ENCODE measurements around the gene P4HA2.
A peak's percentile ranks its signal among the peaks of the same experiment; 100 is the strongest.

The P4HA2 gene

DNA sequence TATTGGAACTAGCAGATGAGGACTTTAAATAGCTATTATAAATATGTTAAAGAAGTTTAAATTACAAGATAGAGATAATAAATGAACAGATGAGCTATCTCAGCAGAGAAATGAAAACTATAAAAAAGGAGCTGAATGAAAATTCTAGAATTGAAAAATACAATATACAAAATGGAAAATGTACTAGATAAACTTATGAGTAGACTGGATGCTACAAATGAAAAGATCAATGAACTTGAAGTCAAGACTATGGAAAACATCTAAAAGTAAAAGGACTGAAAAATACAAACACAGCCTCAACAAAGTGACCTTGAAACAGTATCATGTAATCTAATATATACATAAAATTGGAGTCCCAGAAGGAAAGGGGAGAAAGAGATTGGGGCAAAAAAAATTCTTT lies 19.2 kb upstream of the P4HA2 start:
- no peak for DNase-seq

- no peak for DNase-seq
Measured at GRCh38 chr5:132245593-132245992, 17.9 kb upstream of the P4HA2 start.

DNA sequence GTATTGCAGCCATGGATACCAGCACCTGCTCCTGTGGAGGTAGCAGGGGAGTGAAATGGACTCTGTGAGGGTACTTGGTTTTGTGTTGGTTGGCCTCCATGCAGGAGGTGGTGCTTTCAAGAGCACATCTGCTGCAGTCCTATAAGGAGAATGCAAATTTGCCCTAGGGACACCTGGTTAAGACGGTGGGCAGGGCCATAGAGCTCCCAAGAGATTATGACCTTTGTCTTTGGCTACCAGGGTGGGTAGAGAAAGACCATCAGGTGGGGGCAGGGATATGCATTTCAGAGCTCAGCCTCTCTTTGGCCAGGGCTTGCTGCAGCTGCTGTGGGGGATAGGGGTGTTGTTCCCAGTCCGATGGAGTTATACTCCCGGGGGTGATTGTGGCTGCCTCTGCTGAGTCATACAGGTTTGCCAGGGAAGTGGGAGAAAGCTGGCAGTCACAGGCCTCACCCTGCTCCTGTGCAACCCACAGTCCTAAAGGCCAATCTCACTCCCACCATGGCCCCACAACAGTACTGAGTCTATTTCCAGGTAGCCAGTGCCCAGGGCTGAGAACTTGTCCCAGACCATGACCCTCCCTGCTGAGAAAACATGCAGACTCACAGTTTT lies 15.8 kb upstream of the P4HA2 start:
- no peak for DNase-seq

- no peak for DNase-seq
Measured at GRCh38 chr5:132239776-132240175, 12.1 kb upstream of the P4HA2 start.

DNA sequence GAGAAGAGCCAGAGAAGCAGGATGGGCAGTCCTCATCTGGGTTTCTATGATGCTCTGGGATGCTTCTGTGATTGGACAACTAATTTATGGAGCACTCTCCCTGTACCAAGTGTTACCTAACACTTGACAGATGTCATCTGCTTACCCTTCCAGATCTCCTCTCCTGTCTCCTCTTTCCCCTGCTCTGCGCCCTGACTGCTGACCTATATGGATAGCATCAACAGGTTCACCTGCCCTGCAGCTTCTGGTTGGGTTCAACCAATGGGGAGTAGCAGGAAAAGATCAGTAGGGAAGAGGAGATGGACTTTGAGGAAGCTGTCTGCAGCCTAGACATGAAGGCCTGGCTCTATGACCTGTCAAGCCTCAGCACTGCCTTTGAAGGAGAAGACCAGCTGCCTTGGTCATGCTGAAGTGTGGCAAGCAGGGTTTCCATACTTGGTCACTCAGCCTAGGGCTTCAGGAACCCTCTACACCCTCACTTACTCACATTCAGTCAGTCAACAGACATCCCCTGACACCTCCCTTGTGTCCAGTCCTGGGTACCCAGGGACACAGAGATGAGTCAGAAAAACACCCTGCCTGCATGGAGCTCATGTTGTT lies 11.3 kb upstream of the P4HA2 start:
- no peak for DNase-seq

GRCh38 chr5:132238169-132238744 lies 10.6 kb upstream of the P4HA2 start:
- peak; percentile 55 for DNase-seq

- no peak for DNase-seq
Measured at GRCh38 chr5:132237670-132238069, 10.0 kb upstream of the P4HA2 start.

DNA sequence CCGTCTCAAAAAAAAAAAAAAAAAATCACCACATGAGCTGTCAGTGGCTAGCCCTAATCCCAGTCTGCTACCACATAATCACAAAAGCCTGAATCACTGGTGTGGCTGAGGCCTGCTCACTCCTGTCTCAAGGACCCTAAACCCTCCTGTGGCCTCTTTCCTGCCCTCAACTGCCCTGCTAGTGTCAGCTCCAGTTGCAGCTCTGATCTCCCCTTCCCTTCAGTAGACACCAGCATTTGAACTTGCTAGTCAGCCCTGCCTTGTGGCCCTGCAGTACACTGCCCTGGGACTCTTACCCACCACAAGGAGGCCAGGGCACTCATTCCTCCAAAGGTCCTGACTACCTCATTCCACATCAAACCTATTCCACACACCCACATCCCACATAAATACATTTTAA lies 9.5 kb upstream of the P4HA2 start:
- no peak for DNase-seq

- no peak for DNase-seq
Measured at GRCh38 chr5:132235340-132235739, 7.7 kb upstream of the P4HA2 start.

DNA sequence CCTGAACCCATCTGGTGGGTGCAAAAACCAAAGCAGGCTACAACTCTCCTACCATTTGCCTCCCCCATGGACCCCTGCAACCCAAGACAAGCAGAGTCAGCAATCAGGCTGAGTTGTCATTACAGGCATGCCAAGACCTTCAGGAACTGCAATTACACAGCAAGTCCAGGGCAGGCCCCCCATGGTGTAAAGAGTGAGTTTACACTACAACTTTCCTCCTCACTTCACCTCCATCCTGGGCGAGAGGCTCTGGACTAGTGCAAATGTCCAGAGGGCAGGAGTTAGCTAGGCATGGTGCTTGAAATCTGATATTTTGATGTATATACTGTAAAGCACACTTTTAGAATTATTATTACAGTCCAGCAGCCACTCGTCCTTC lies 7.0 kb upstream of the P4HA2 start:
- DNase-seq: no peak

DNA sequence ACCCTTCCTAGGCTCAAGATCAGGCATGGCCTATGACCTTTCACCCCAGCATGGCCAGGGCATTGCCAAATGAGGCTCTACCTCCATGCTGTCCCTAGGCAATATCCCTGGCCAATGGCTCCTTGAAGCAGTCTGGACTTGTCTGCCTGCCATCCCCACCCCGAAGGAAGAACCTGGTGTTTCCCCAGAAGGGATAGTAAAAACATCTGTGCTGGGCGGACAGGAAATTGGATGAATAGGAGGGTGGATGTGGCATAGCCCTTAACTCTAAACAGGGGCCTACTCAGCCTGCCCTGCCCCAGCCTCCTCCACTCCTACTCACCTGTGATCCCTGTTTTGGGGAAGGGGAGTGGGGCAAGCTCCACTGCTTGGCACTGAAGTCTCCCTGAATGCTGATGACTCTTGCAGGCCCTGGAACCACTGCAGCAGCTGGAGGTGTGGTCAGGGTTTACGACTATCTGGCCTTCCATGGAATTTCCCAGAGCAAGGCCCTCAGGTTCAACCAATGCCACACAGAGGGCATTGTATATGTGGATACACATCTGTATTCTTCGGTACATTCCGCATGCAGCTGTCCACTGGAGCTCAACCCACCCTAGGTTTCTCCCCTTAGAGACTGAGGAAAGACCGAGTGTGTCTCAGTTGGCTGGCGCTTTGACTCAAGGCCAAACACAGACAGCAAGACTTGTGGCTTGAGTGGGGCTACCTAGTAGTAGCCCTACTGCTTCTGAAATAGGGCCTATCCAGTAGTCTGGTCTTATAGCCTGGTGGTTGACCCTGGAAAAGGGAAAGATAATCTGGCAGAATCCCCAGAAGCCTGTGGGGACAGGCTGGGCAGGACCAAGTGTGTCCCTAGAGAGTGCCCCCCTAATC lies 6.4 kb upstream of the P4HA2 start:
- DNase-seq: no peak

DNA sequence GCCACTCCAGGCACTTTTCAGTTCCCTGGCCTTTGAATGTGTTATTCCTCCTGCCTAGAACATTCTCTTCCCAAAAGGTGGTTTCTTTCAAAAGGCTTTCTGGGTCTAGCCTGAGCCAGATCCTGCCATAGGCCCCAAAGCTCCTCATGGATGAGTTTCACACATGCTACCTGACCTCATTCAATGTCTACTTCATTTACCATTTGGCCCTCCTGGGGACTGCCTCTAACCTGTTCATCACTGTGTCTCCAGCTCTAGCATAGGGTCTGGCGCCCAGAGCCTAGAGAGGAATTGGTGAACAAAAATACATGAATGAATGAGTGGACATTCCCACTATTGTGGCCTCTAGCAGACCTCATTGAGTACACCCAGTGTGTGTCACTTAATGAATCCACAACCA lies 5.4 kb upstream of the P4HA2 start:
- no peak for DNase-seq

- DNase-seq: no peak
Measured at GRCh38 chr5:132232465-132232864, 4.8 kb upstream of the P4HA2 start.

- DNase-seq: no peak
Measured at GRCh38 chr5:132230871-132231270, 3.2 kb upstream of the P4HA2 start.

- DNase-seq: no peak
Measured at GRCh38 chr5:132229236-132229635, 1.6 kb upstream of the P4HA2 start.

DNA sequence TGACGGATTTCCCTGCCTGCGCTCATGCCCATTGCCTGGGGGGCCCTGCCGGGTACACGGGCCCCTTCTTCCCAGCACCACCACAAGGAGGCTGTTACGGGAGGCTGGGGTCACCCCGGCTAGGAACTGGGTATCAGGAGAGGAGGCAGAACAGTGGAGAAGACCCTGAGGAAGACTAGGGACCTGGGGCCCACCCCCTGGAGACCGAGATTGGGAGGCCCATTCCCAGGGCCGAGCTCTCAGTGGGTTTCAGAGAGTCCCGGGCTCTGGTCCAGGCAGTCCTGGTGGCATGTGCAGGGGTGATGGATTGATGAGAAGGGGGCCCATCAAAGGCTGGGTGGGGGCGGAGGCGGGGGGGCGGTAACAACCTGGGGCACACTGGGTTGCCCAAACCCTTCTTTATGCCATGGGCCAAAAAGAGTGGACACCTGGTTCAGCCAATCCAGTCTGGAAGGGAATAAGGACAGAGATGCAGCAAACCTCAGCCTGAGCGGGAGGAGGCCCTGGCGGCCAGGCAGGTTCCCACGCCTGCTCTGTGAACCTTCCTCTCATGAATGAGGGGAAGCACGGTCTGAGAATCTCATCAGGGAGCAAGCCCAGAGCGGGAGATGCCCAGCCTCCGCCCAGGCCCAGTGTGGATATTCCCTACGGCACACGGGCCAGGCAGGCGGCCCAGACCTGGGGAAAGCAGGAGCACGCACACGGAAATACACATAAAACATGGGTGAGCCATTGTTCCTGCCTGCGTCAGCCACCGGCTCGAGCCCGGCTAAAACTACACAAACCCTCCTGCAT lies 785 bp upstream of the P4HA2 start:
- DNase-seq: no peak

DNA sequence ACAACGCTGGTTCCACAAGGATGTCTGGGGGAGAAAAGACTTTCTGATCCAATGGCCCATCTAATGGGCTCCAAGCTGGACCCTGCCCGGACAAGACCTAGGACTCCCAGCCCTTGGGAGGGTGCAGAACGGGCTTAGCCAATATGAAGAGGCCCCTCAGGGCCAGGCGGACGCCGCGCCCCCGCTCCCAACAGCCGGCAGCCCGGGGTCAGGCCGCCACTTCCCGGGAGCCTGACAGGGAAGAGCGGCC lies 493 bp downstream of the P4HA2 start:
- no peak for DNase-seq

DNA sequence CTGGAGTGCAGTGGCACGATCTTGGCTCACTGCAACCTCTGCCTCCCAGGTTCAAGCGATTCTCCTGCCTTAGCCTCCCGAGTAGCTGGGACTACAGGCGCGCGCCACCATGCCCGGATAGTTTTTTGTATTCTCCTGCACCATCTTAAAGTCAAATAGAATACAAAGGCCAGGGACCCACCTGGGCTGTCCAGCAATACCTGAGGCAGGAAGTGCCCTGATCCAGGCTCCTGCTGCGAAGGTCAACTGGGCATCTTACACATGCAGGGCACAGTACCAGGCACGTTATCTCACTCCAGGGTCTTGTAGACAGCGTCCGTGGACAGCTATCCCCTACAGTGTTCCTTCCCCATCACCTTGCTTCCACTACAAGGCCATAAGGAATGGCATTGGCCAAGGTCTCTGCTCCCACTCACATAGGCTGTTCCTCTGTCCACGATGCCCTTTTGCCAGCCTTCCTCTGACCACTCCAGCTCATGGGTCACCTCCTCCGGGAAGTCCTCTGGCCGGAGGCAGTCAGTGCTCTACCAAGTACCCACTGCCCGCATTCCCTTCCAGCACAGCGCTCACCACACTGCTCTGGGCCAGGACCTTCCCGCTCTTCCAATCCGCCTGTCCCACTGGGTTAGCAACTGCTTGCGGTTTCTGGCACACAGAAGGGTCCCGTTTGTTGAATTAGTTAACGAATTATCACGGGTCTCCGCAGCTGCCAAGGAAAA lies 978 bp downstream of the P4HA2 start:
- no peak for DNase-seq

DNA sequence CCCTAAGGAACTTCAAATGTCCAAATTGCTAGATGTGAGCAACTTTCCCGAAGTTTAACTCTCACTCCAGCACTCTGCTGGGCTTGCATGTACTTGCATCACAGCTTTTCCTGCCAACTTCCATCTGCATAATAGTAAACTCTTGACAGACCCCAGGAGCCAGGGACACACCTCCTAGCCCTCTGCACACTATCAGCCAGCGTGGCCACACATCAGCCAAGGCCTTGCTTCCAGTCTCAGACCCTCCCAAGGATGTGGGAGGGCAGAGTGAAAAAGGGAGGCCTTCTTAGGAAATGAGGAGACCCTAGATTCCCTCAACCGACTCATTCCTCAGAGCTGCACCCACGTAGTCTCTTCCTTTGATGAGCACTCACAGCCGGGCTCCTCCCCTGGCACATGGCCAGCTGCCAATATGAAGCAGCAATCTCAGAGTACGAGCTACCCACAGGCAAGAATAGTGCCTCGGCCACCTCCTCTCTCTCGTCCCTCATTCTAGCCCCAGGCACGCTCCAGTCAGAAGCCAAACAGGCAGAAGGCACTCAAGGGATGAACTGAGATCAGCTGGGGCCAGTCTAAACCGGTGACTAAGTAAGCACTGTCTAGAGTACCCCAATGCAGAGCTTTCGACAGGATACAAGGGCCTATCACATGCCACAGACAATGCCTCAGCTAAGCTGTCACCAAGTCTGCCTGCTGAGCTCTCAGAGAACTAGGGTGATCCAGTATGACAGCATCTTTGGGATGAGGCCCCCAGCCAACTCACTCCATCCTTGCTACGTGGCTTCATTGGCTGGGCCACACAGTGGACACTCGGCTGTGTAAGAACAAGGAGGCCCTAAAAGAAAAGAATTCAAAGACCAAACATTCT lies 2.3 kb downstream of the P4HA2 start:
- peak; percentile 99 for DNase-seq

- DNase-seq: no peak
Measured at GRCh38 chr5:132224716-132225115, 2.9 kb downstream of the P4HA2 start.

DNA sequence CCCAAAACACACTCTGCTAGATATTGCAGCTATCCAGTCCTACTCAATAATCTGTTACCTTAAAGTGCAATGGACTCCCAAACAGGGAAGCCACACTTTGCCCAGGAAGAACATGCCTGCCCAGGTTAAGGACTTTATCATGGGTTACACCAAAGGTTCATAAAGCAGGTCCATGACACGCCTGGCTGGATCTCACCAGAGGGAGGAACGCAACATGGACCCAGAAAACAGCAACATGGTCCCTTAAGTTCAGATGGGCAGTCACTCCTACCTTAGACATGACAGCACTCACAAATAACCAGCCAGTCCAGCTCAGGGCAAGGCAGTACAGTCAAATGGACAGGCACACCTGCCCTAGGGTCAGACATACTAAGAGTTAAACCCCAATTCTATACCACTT lies 3.8 kb downstream of the P4HA2 start:
- no peak for DNase-seq

DNA sequence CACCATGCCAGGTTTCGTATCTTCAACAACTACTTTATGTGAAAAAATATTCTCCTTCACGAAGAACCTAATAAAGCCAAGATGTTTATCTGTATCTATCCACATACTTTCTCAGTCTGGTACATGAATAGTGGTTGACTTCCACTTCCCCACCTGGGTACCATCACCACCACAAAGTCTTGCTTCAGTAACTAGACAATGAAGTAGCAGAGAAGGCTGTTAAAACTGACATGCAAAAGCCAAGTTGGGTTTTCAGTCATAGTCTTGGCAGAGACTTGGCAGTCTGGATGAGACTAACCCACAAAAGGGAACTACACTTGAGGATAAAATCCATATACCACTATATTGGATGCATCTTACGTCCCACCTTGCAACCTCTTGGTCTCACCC lies 5.0 kb downstream of the P4HA2 start:
- no peak for DNase-seq
